Measurements from ENCODE around the gene SPARC. TPM values are rescaled to one million over a fixed set of nuclear protein-coding genes. Genes with fewer than 3 reads are reported as not detected.

The SPARC gene
- total RNA-seq, 1 donor from 2014 or later, result not detected

- peak; percentile 68 for DNase-seq (ENCODE audit: low spot score)
- peaks cover 12% of the 10 kb centered on the region for H3K27me3 Mint-ChIP-seq (ENCODE audit: insufficient read depth)
- H3K4me1 Mint-ChIP-seq (ENCODE audit: low read depth), result peaks cover 12% of the 10 kb centered on the region
- H3K36me3 Mint-ChIP-seq (ENCODE audit: low read depth), result no peaks in the 10 kb centered on the region
- no peak overlapping the region for H3K4me3 Mint-ChIP-seq
- intact Hi-C loops (cut with micrococcal nuclease), result loop anchor here (1.0 to 10.0 kb wide), 6 partner anchors 59 to 846 kb away; partner anchors contain the start of gene G3BP1
- H3K27ac Mint-ChIP-seq, result no peak overlapping the region
- no peaks in the 10 kb centered on the region for H3K9me3 Mint-ChIP-seq
Measured at GRCh38 chr5:151659001-151659754, 27.5 kb downstream of the SPARC start.

- H3K27me3 Mint-ChIP-seq (ENCODE audit: insufficient read depth), result peaks cover 15% of the 10 kb centered on the region
- intact Hi-C loops (cut with micrococcal nuclease), result loop anchor here (5.0 to 10.0 kb wide), 2 partner anchors 690 to 848 kb away; no protein-coding TSS in a partner anchor
- H3K4me3 Mint-ChIP-seq, result no peak overlapping the region
- H3K27ac Mint-ChIP-seq, result no peak overlapping the region
- H3K36me3 Mint-ChIP-seq (ENCODE audit: low read depth), result no peaks in the 10 kb centered on the region
- no peaks in the 10 kb centered on the region for H3K9me3 Mint-ChIP-seq
- peaks cover 5% of the 10 kb centered on the region for H3K4me1 Mint-ChIP-seq (ENCODE audit: low read depth)
- no peak for DNase-seq (ENCODE audit: low spot score)
Measured at GRCh38 chr5:151657114-151657513, 29.6 kb downstream of the SPARC start.

- Mint-ChIP-seq H3K4me3 (no peak overlapping the region), H3K9me3 (no peaks in the 10 kb centered on the region), H3K27me3 (ENCODE audit: insufficient read depth) (peaks cover 17% of the 10 kb centered on the region), H3K4me1 (ENCODE audit: low read depth) (peaks cover 5% of the 10 kb centered on the region), H3K36me3 (ENCODE audit: low read depth) (no peaks in the 10 kb centered on the region), H3K27ac (no peak overlapping the region)
- intact Hi-C loops (cut with micrococcal nuclease), result loop anchor here (5.0 to 10.0 kb wide), 2 partner anchors 691 to 848 kb away; no protein-coding TSS in a partner anchor
- no peak for DNase-seq (ENCODE audit: low spot score)
Measured at GRCh38 chr5:151656311-151656710, 30.4 kb downstream of the SPARC start.

DNA sequence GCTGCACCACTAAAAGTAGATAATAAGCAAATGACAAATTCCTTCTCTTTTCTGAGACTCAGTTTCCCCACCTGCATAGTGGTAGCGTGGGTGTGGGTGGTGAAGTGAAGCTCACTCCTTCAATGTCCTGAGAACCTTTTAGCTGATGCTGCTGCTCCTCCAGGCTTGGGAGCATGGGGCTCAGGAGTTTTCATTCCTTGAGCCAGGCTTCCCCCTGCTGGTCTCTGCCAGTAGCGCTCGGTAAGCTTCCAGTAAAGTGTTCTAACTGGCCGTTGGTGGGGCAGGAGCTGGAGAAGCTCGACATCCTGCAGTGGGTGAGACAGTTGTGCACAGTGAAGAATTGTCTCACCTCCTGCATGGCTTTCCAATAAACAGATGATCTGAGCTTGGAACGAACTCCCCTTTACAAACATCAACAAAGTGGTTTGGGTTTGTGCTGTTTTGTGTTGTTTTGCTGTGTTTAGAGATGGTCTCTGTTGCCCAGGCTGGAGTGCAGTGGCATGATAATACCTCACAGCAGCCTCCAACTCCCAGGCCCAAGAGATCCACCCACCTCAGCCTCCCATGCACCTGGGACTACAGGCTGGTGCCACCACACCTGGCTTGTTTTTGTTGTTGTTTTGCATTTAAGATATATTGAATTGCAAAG lies 34.6 kb downstream of the SPARC start:
- no peaks in the 10 kb centered on the region for H3K36me3 Mint-ChIP-seq (ENCODE audit: low read depth)
- intact Hi-C loops (cut with micrococcal nuclease), result loop anchor here (1.0 to 10.0 kb wide), 4 partner anchors 130 to 853 kb away; partner anchors contain the start of gene SLC36A1
- no peak overlapping the region for H3K4me3 Mint-ChIP-seq
- peaks cover 11% of the 10 kb centered on the region for H3K27me3 Mint-ChIP-seq (ENCODE audit: insufficient read depth)
- no peaks in the 10 kb centered on the region for H3K9me3 Mint-ChIP-seq
- peak; percentile 46 for DNase-seq (ENCODE audit: low spot score)
- no peak overlapping the region for H3K27ac Mint-ChIP-seq
- no peaks in the 10 kb centered on the region for H3K4me1 Mint-ChIP-seq (ENCODE audit: low read depth)

- no peaks in the 10 kb centered on the region for H3K4me1 Mint-ChIP-seq (ENCODE audit: low read depth)
- no peak for DNase-seq (ENCODE audit: low spot score)
- intact Hi-C loops (cut with micrococcal nuclease), result no loop called here
- no peak overlapping the region for H3K4me3 Mint-ChIP-seq
- no peaks in the 10 kb centered on the region for H3K36me3 Mint-ChIP-seq (ENCODE audit: low read depth)
- H3K27ac Mint-ChIP-seq, result no peak overlapping the region
- no peaks in the 10 kb centered on the region for H3K9me3 Mint-ChIP-seq
- H3K27me3 Mint-ChIP-seq (ENCODE audit: insufficient read depth), result peaks cover 10% of the 10 kb centered on the region
Measured at GRCh38 chr5:151648988-151649387, 37.7 kb downstream of the SPARC start.

DNA sequence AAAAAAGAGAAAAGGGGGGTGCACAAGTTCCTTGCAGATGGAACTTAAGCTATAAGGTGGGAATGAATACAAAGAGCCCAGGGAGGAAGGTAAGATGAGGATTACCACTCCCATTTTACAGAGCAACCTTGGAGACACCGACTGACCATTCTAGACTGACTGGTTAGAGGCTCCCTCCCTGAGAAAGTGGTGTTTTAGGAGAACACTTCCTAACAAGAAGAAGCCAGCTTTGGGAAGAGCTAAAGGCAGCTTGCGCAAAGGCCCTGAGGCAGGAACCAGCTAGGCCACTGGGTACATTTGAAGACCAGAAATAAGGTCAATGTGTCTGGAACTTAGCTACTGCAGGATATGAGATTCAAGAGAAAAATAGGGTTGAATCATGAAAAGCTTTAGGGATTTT lies 38.6 kb downstream of the SPARC start:
- intact Hi-C loops (cut with micrococcal nuclease), result no loop called here
- Mint-ChIP-seq H3K27me3 (ENCODE audit: insufficient read depth) (peaks cover 8% of the 10 kb centered on the region), H3K4me1 (ENCODE audit: low read depth) (no peaks in the 10 kb centered on the region), H3K9me3 (no peaks in the 10 kb centered on the region), H3K4me3 (no peak overlapping the region), H3K36me3 (ENCODE audit: low read depth) (no peaks in the 10 kb centered on the region), H3K27ac (no peak overlapping the region)
- DNase-seq (ENCODE audit: low spot score), result no peak

DNA sequence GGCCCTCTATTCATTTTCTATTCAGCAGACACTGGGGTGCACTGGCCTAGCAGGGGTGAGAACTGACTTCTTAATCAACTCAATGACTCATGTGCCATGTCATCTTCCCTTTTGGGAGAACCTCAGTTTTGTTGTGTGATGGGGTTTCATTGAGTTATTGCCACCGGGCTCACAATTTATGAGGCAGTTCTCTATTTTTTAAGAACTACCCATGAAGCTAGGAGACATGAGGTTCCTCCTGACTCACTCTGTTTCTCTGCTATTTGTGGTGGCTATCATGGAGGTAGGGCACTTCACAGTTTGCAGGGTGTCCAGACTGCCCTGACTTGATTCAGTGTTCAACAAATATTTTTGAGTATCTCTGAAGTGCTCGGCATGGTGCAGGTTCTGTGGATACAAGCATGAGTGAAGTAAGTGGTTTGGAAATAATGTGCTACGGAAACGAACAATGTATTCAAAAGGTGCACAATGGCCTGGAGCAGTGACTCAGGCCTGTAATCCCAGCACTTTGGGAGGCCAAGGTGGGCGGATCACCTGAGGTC lies 39.3 kb downstream of the SPARC start:
- Mint-ChIP-seq H3K27me3 (ENCODE audit: insufficient read depth) (peaks cover 10% of the 10 kb centered on the region), H3K4me1 (ENCODE audit: low read depth) (no peaks in the 10 kb centered on the region), H3K36me3 (ENCODE audit: low read depth) (no peaks in the 10 kb centered on the region), H3K9me3 (no peaks in the 10 kb centered on the region), H3K4me3 (no peak overlapping the region), H3K27ac (no peak overlapping the region)
- intact Hi-C loops (cut with micrococcal nuclease), result no loop called here
- DNase-seq (ENCODE audit: low spot score), result no peak

DNA sequence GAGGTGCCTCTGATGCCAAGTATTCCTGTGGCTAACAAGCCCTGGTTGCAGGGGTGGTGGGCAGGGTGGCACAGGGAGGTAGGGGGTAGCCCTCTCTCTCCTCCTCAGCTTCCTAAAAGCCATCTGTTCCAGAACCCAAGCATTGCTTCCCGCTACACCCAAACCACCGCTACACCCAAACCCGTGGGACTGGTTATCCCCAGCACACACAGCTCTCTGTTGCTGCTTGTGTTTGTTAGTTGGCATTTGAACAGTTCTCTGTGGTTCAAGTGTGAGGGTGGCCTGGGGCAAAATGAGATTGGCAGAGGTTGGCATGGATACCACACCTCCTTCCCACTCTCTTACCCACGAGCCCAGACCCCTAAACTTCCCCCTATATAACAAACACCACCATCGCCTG lies 40.4 kb downstream of the SPARC start:
- intact Hi-C loops (cut with micrococcal nuclease), result no loop called here
- H3K36me3 Mint-ChIP-seq (ENCODE audit: low read depth), result no peaks in the 10 kb centered on the region
- H3K4me3 Mint-ChIP-seq, result no peak overlapping the region
- no peak overlapping the region for H3K27ac Mint-ChIP-seq
- H3K27me3 Mint-ChIP-seq (ENCODE audit: insufficient read depth), result peaks cover 9% of the 10 kb centered on the region
- H3K9me3 Mint-ChIP-seq, result no peaks in the 10 kb centered on the region
- DNase-seq (ENCODE audit: low spot score), result no peak
- no peaks in the 10 kb centered on the region for H3K4me1 Mint-ChIP-seq (ENCODE audit: low read depth)

DNA sequence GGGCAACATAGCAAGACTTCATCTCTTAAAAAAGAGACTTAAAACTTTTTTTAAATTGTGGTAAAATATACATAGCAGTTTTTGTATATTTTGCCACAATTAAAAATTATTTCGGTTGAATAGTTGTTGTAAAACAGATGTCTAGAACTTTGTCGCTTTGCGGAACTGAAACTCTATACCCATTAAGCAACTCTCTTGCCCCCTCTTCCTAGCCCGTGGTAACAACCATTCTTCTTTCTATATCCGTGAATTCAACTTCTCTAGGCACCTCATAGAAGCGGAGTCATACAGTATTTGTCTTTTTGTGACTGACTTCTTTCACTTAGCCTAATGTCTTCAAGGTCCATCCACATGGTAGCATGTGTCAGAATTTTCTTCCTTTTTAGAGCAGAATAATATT lies 43.3 kb downstream of the SPARC start:
- H3K27me3 Mint-ChIP-seq (ENCODE audit: insufficient read depth), result peaks cover 19% of the 10 kb centered on the region
- no peak overlapping the region for H3K4me3 Mint-ChIP-seq
- no peak overlapping the region for H3K27ac Mint-ChIP-seq
- no peaks in the 10 kb centered on the region for H3K4me1 Mint-ChIP-seq (ENCODE audit: low read depth)
- no peaks in the 10 kb centered on the region for H3K36me3 Mint-ChIP-seq (ENCODE audit: low read depth)
- intact Hi-C loops (cut with micrococcal nuclease), result no loop called here
- no peak for DNase-seq (ENCODE audit: low spot score)
- H3K9me3 Mint-ChIP-seq, result no peaks in the 10 kb centered on the region

- DNase-seq (ENCODE audit: low spot score), result no peak
- no peaks in the 10 kb centered on the region for H3K4me1 Mint-ChIP-seq (ENCODE audit: low read depth)
Measured at GRCh38 chr5:151642472-151643140, 44.1 kb downstream of the SPARC start.

DNA sequence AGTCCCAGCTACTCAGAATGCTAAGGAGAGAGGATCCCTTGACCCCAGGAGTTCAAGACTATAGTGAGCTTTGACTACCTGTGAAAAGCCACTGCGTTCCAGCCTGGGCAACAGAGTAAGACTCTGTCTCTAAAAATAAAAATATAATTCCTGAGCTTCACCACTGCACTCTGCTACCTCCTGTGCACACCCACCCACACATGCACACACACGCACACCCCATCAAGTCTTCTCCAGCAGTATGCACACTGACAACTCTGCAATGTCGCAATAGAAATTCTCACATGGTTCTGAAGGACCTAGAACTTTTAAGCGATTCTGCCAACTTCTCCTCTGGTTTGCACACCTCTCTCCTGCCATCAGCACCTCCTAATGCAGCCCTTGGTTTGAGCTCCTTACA lies 48.1 kb downstream of the SPARC start:
- Mint-ChIP-seq H3K9me3 (no peaks in the 10 kb centered on the region), H3K36me3 (ENCODE audit: low read depth) (no peaks in the 10 kb centered on the region), H3K27me3 (ENCODE audit: insufficient read depth) (peaks cover 28% of the 10 kb centered on the region), H3K4me1 (ENCODE audit: low read depth) (no peaks in the 10 kb centered on the region), H3K27ac (no peak overlapping the region), H3K4me3 (no peak overlapping the region)
- no peak for DNase-seq (ENCODE audit: low spot score)
- intact Hi-C loops (cut with micrococcal nuclease), result no loop called here

More at GRCh38 chr5:151642472-151643140, 44.1 kb downstream of the SPARC start:
- intact Hi-C loops (cut with micrococcal nuclease), result no loop called here
- no peak overlapping the region for H3K4me3 Mint-ChIP-seq
- no peaks in the 10 kb centered on the region for H3K9me3 Mint-ChIP-seq
- no peak overlapping the region for H3K27ac Mint-ChIP-seq
- H3K36me3 Mint-ChIP-seq (ENCODE audit: low read depth), result no peaks in the 10 kb centered on the region
- H3K27me3 Mint-ChIP-seq (ENCODE audit: insufficient read depth), result peaks cover 23% of the 10 kb centered on the region

DNA sequence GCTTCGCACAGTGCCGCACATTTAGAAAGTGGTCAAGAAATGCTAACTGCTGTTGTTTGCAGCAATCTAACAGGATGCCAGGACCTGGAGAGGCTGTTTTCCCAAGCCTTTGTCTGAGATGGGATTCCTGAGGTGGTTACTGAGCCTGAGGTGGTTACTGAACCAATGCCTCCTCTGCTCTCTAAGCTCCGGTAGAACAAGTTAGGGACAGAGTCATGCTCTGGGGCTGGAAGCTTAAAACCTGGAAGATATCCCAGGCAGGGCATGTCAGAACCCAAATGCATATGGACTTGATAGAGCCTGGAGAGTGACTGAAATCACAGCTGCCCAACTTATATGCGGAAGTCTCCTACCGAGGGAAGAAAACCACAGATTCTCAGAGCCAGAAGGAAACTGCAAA lies 49.0 kb downstream of the SPARC start:
- peaks cover 26% of the 10 kb centered on the region for H3K27me3 Mint-ChIP-seq (ENCODE audit: insufficient read depth)
- no peaks in the 10 kb centered on the region for H3K4me1 Mint-ChIP-seq (ENCODE audit: low read depth)
- H3K9me3 Mint-ChIP-seq, result no peaks in the 10 kb centered on the region
- no peaks in the 10 kb centered on the region for H3K36me3 Mint-ChIP-seq (ENCODE audit: low read depth)
- H3K27ac Mint-ChIP-seq, result no peak overlapping the region
- H3K4me3 Mint-ChIP-seq, result no peak overlapping the region
- no peak for DNase-seq (ENCODE audit: low spot score)
- intact Hi-C loops (cut with micrococcal nuclease), result no loop called here

GRCh38 chr5:151633892-151634291 lies 52.8 kb downstream of the SPARC start:
- Mint-ChIP-seq H3K27me3 (ENCODE audit: insufficient read depth) (peaks cover 18% of the 10 kb centered on the region), H3K36me3 (ENCODE audit: low read depth) (no peaks in the 10 kb centered on the region), H3K4me3 (no peak overlapping the region), H3K9me3 (no peaks in the 10 kb centered on the region), H3K27ac (no peak overlapping the region), H3K4me1 (ENCODE audit: low read depth) (no peaks in the 10 kb centered on the region)
- no peak for DNase-seq (ENCODE audit: low spot score)
- intact Hi-C loops (cut with micrococcal nuclease), result no loop called here
